ENCODE measurements around the gene IFNK.

The IFNK gene

GRCh38 chr9:27523141-27523540 is 949 bp upstream of the IFNK start:
- peaks cover 48% of the 10 kb centered on the region for H3K4me1 Mint-ChIP-seq
- H3K27me3 Mint-ChIP-seq: no peaks in the 10 kb centered on the region
- no peaks in the 10 kb centered on the region for H3K9me3 Mint-ChIP-seq
- no peak for ATAC-seq (ENCODE audit: low read depth)
- no peak for DNase-seq (ENCODE audit: low spot score in 2 of 2)
- no peak overlapping the region for H3K27ac Mint-ChIP-seq
- H3K36me3 Mint-ChIP-seq: peaks cover 10% of the 10 kb centered on the region
- H3K4me3 Mint-ChIP-seq: no peak overlapping the region

DNA sequence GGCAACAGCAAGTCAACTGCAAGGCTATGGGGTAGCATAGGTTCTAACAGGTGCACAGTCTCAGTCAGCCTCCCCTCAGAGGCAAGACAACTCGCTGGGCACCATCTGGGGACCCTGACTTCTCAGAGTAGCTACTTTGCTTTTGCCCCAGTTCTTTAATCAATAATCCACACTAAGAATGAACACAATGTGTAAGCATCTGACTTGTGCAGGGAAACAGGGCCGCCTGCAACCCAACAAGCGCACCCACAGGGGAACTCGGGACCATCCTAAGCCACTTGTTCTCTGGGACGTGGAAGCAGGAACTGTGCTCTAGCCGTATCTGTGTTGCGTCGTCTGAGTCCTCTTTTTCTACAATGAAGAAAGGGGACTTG is 3.6 kb downstream of the IFNK start:
- Mint-ChIP-seq H3K9me3 (no peaks in the 10 kb centered on the region), H3K36me3 (peaks cover 5% of the 10 kb centered on the region), H3K4me1 (peaks cover 35% of the 10 kb centered on the region), H3K27me3 (no peaks in the 10 kb centered on the region), H3K27ac (peak overlapping the region; percentile 95), H3K4me3 (peak overlapping the region; percentile 97)
- ATAC-seq (ENCODE audit: low read depth): no peak
- no peak for DNase-seq (ENCODE audit: low spot score in 2 of 2)

- peaks cover 5% of the 10 kb centered on the region for H3K36me3 Mint-ChIP-seq
- no peaks in the 10 kb centered on the region for H3K27me3 Mint-ChIP-seq
- peak; percentile 50 to 56 for DNase-seq (ENCODE audit: low spot score in 2 of 2)
- H3K27ac Mint-ChIP-seq: peak overlapping the region; percentile 95
- no peaks in the 10 kb centered on the region for H3K9me3 Mint-ChIP-seq
- H3K4me1 Mint-ChIP-seq: peaks cover 32% of the 10 kb centered on the region
- peak overlapping the region; percentile 97 for H3K4me3 Mint-ChIP-seq
- peak; percentile 57 for ATAC-seq (ENCODE audit: low read depth)
Measured at GRCh38 chr9:27528076-27528885, 4.2 kb downstream of the IFNK start.

DNA sequence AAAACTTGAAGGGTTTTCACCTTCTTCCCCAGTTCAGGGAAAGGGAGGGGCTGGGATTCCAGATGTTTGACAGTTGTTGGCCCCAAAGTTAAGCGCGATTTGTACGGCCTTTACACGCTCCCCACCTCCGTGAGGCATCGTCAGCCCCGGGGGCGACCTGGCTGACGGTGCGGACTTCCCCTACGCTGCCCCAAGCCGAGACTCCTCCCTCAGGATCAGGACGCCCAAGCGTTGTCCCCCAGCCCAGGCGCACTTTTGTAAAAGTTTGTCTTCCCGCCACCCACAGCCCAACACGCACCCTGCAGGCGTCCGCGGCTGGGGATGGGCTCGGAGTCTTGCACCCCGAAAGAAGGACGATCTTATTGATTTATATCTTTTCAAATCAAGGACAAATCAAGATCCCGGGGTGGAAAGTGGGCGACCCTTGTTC is 4.8 kb downstream of the IFNK start:
- peak; percentile 64 for ATAC-seq (ENCODE audit: low read depth)
- peak in 1 of 2 donors; percentile 58 for DNase-seq (ENCODE audit: low spot score in 2 of 2)
- peak overlapping the region; percentile 95 for H3K27ac Mint-ChIP-seq
- peak overlapping the region; percentile 97 for H3K4me3 Mint-ChIP-seq
- peaks cover 36% of the 10 kb centered on the region for H3K4me1 Mint-ChIP-seq
- no peaks in the 10 kb centered on the region for H3K9me3 Mint-ChIP-seq
- peaks cover 5% of the 10 kb centered on the region for H3K36me3 Mint-ChIP-seq
- no peaks in the 10 kb centered on the region for H3K27me3 Mint-ChIP-seq

DNA sequence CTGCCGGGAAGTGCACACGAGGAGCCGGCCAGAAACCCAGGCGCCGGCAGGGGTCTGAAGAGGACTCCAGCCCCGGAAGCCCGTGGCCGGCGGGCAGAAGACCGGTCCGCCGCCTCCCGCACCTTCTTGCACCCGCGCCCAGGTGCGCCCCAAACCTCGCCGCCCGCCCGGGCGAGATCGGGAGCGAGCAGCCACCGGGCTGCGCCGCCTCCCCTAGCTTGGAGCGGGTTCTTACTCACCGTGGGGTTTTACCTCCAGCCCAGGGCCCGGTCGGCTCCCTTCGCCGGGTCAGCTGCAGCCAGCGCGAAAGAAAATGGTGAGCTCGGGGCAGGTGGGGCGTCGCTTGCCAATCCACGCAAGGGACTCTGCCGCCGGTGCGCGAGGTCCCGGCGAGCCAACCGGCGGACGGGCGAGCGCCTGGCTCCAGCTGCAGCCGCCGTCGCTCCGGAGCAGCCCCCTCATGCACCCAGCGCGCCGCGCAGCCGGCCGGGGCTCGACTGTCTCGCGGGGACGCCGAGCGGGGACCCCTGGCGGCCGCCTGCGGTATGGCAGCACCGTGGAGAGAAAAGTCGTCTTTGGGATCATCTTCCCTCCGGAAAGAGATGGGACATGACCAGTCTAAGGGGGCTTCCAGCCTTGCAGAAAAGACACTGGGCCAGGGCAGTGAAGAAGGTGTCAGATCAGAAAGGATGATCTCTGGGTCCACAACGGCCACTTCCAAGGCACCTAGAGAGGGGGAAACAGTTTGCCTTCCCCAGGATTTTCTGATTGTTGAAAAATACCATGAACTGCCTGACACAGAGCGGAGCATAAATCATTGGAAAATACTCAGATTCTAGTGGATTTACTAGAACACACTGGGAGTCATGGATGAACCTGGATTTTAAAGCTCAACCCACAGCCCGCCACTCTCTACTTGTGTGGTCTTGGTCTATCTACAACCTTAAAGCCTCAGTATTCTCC is 5.5 kb downstream of the IFNK start, which contains the start of gene MOB3B:
Gene MOB3B (minus strand): TSS at position 499 of the 963 bp plus-strand sequence. CDS start 74,264 bp downstream, outside the sequence.
- Mint-ChIP-seq H3K27ac (peak within 1 kb of the TSS; percentile 95), H3K9me3 (no peaks in the 10 kb centered on the region)
- ATAC-seq (ENCODE audit: low read depth): peak; percentile 71

GRCh38 chr9:27530915-27531755 is 7.0 kb downstream of the IFNK start:
- H3K9me3 Mint-ChIP-seq: no peaks in the 10 kb centered on the region
- no peak overlapping the region for H3K4me3 Mint-ChIP-seq
- H3K36me3 Mint-ChIP-seq: peaks cover 2% of the 10 kb centered on the region
- peaks cover 37% of the 10 kb centered on the region for H3K4me1 Mint-ChIP-seq
- no peak overlapping the region for H3K27ac Mint-ChIP-seq
- no peaks in the 10 kb centered on the region for H3K27me3 Mint-ChIP-seq
- DNase-seq (ENCODE audit: low spot score in 2 of 2) (no peak), ATAC-seq (ENCODE audit: low read depth) (no peak)

More for the DNA sequence above, 5.5 kb downstream of the IFNK start, which contains the start of gene MOB3B:
- Mint-ChIP-seq H3K4me1 (peaks cover 36% of the 10 kb centered on the region), H3K27me3 (no peaks in the 10 kb centered on the region), H3K36me3 (peaks cover under 1% of the 10 kb centered on the region), H3K4me3 (peak within 1 kb of the TSS; percentile 97)
- peak; percentile 83 to 85 for DNase-seq (ENCODE audit: low spot score in 2 of 2)

- peaks cover 2% of the 10 kb centered on the region for H3K36me3 Mint-ChIP-seq
- no peak for DNase-seq (ENCODE audit: low spot score in 2 of 2)
- peaks cover 32% of the 10 kb centered on the region for H3K4me1 Mint-ChIP-seq
- H3K27me3 Mint-ChIP-seq: no peaks in the 10 kb centered on the region
- no peak for ATAC-seq (ENCODE audit: low read depth)
- H3K9me3 Mint-ChIP-seq: no peaks in the 10 kb centered on the region
- H3K27ac Mint-ChIP-seq: peak overlapping the region; percentile 77
- H3K4me3 Mint-ChIP-seq: no peak overlapping the region
Measured at GRCh38 chr9:27532046-27532445, 8.0 kb downstream of the IFNK start.

- Mint-ChIP-seq H3K36me3 (peaks cover 2% of the 10 kb centered on the region), H3K27ac (no peak overlapping the region), H3K9me3 (no peaks in the 10 kb centered on the region), H3K4me3 (no peak overlapping the region), H3K27me3 (no peaks in the 10 kb centered on the region), H3K4me1 (peaks cover 21% of the 10 kb centered on the region)
- no peak for DNase-seq (ENCODE audit: low spot score in 2 of 2)
- no peak for ATAC-seq (ENCODE audit: low read depth)
Measured at GRCh38 chr9:27533311-27533710, 9.2 kb downstream of the IFNK start.

DNA sequence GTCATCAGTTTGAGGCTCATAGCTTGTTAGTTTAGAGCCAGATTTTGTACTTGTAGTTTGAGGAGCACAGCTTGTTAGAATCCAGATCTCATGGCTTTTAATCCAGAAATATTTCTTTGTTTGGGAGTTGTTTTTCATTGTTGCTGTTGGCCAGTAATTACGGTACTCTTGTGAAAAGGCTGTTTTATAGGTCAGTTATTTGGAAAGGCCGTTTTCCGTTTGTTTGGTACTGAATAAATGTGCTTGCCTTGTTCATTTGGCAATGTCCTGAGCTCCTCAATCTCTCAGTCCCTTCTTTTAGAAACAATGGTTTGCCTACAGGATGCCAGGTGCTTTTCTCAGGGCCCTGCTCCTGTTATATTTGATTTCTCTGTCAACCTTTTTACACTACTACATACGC is 10.0 kb downstream of the IFNK start:
- DNase-seq (ENCODE audit: low spot score in 2 of 2) (no peak), ATAC-seq (ENCODE audit: low read depth) (no peak)
- peaks cover 21% of the 10 kb centered on the region for H3K4me1 Mint-ChIP-seq
- peaks cover 2% of the 10 kb centered on the region for H3K36me3 Mint-ChIP-seq
- no peaks in the 10 kb centered on the region for H3K9me3 Mint-ChIP-seq
- no peak overlapping the region for H3K4me3 Mint-ChIP-seq
- H3K27me3 Mint-ChIP-seq: no peaks in the 10 kb centered on the region
- H3K27ac Mint-ChIP-seq: peak overlapping the region; percentile 12

- Mint-ChIP-seq H3K9me3 (no peaks in the 10 kb centered on the region), H3K27me3 (no peaks in the 10 kb centered on the region), H3K4me3 (no peak overlapping the region), H3K36me3 (peaks cover 2% of the 10 kb centered on the region), H3K4me1 (peaks cover 20% of the 10 kb centered on the region), H3K27ac (peak overlapping the region; percentile 12)
- ATAC-seq (ENCODE audit: low read depth): no peak
- DNase-seq (ENCODE audit: low spot score in 2 of 2): no peak
Measured at GRCh38 chr9:27534658-27535209, 10.6 kb downstream of the IFNK start.

- Mint-ChIP-seq H3K9me3 (no peaks in the 10 kb centered on the region), H3K27me3 (no peaks in the 10 kb centered on the region), H3K36me3 (peaks cover 2% of the 10 kb centered on the region), H3K4me3 (no peak overlapping the region), H3K4me1 (peaks cover 19% of the 10 kb centered on the region), H3K27ac (peak overlapping the region; percentile 38)
- ATAC-seq (ENCODE audit: low read depth) (peak; percentile 84), DNase-seq (ENCODE audit: low spot score in 2 of 2) (peak; percentile 11 to 14)
Measured at GRCh38 chr9:27535701-27536118, 11.6 kb downstream of the IFNK start.

- Mint-ChIP-seq H3K27me3 (no peaks in the 10 kb centered on the region), H3K4me3 (no peak overlapping the region), H3K4me1 (peaks cover 19% of the 10 kb centered on the region), H3K9me3 (no peaks in the 10 kb centered on the region), H3K36me3 (peaks cover 5% of the 10 kb centered on the region), H3K27ac (no peak overlapping the region)
- no peak for ATAC-seq (ENCODE audit: low read depth)
- DNase-seq (ENCODE audit: low spot score in 2 of 2): no peak
Measured at GRCh38 chr9:27536168-27536567, 12.1 kb downstream of the IFNK start.

DNA sequence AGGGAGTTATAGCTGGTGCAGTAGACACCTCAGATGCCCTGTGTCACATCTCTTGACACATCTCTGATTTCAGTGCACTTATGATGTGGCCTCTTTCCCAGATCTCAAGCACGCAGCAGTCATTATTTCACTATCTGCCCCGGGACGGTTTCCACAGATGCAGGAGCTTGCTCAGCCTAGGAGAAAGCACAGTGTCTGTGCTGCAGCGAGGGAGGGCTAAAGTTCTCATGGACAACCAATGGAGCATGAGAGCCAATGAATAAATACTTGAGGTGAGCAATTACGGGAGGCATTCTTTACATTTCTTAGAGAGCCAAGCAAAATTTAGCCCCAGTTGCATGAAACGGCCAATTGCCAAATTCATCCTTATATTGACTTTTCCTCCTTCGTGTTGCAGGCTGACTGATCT is 12.9 kb downstream of the IFNK start:
- Mint-ChIP-seq H3K36me3 (peaks cover 8% of the 10 kb centered on the region), H3K27me3 (no peaks in the 10 kb centered on the region), H3K9me3 (no peaks in the 10 kb centered on the region), H3K4me3 (no peak overlapping the region), H3K27ac (no peak overlapping the region), H3K4me1 (peaks cover 19% of the 10 kb centered on the region)
- ATAC-seq (ENCODE audit: low read depth): no peak
- DNase-seq (ENCODE audit: low spot score in 2 of 2): no peak
